Trophoblast cell (in vitro differentiated cells and primary cell): ENCODE measurements around the gene RTN4RL2.

Experiments used
- DNase-seq, 2 donors: peaks; one replicate each; pipeline ENCODE4 v3.0.0-alpha.2; 2016
- H2AFZ ChIP-seq: 2 replicates; pipeline ENCODE4 v1.6.1; 2013; ENCODE audit warnings: low read length, moderate library complexity, mild to moderate bottlenecking; ENCODE audit not compliant: insufficient read depth, poor library complexity
- H2AK5ac ChIP-seq: 2 replicates; pipeline ENCODE4 v1.6.1; 2013; ENCODE audit warnings: mild to moderate bottlenecking, low read length
- H2BK120ac ChIP-seq: 2 replicates; pipeline ENCODE4 v1.6.1; 2013; ENCODE audit warnings: low read length, mild to moderate bottlenecking, moderate library complexity; ENCODE audit not compliant: insufficient read depth, poor library complexity
- H2BK12ac ChIP-seq: 2 replicates; pipeline ENCODE4 v1.6.1; 2013; ENCODE audit warnings: mild to moderate bottlenecking, low read length, moderate library complexity
- H2BK5ac ChIP-seq: 2 replicates; pipeline ENCODE4 v1.6.1; 2013; ENCODE audit warnings: low read length, low read depth, moderate library complexity, mild to moderate bottlenecking; ENCODE audit not compliant: poor library complexity
- H3K14ac ChIP-seq: 2 replicates; pipeline ENCODE4 v1.6.1; 2013; ENCODE audit warnings: mild to moderate bottlenecking, low read length
- H3K18ac ChIP-seq: 2 replicates; pipeline ENCODE4 v1.6.1; 2013; ENCODE audit warnings: mild to moderate bottlenecking, low read length
- H3K23ac ChIP-seq: 2 replicates; pipeline ENCODE4 v1.6.1; 2013; ENCODE audit warnings: low read length
- H3K27ac ChIP-seq: 2 replicates; pipeline ENCODE4 v1.5.1; 2013; ENCODE audit warnings: low read depth, mild to moderate bottlenecking, inconsistent platforms, low read length, moderate library complexity
- H3K27me3 ChIP-seq: 2 replicates; pipeline ENCODE4 v1.6.1; 2013; ENCODE audit warnings: inconsistent platforms, mild to moderate bottlenecking, low read length, moderate library complexity; ENCODE audit not compliant: insufficient read depth
- H3K36me3 ChIP-seq, 2 experiments: 1 replicate in 1 of 2; 2 replicates in 1 of 2; pipeline ENCODE4 v1.6.1; 2013; ENCODE audit warnings: low read length in 2 of 2, mild to moderate bottlenecking in 2 of 2, moderate library complexity in 1 of 2; ENCODE audit not compliant: insufficient read depth in 2 of 2, control insufficient read depth in 1 of 2
- H3K4ac ChIP-seq: 2 replicates; pipeline ENCODE4 v1.6.1; 2013; ENCODE audit warnings: low read depth, mild to moderate bottlenecking, low read length, moderate library complexity
- H3K4me1 ChIP-seq, 2 experiments: 1 replicate in 1 of 2; 2 replicates in 1 of 2; pipeline ENCODE4 v1.6.1; 2013; ENCODE audit warnings: low read length in 2 of 2, mild to moderate bottlenecking in 2 of 2, moderate library complexity in 1 of 2; ENCODE audit not compliant: insufficient read depth in 2 of 2, control insufficient read depth in 1 of 2
- H3K4me2 ChIP-seq: 2 replicates; pipeline ENCODE4 v1.6.1; 2013; ENCODE audit warnings: inconsistent platforms, mild to moderate bottlenecking, low read length, moderate library complexity
- H3K4me3 ChIP-seq: 2 replicates; pipeline ENCODE4 v1.5.1; 2013; ENCODE audit warnings: mild to moderate bottlenecking, low read depth, low read length, inconsistent platforms
- H3K79me1 ChIP-seq: one replicate; pipeline ENCODE4 v1.6.1; 2013; ENCODE audit warnings: low read length
- H3K79me2 ChIP-seq: 2 replicates; pipeline ENCODE4 v1.6.1; 2013; ENCODE audit warnings: low read length, mild to moderate bottlenecking; ENCODE audit not compliant: control insufficient read depth, insufficient read depth, poor library complexity
- H3K9ac ChIP-seq: 2 replicates; pipeline ENCODE4 v1.6.1; 2013; ENCODE audit warnings: mild to moderate bottlenecking, low read length
- H3K9me3 ChIP-seq: 2 replicates; pipeline ENCODE4 v1.6.1; 2013; ENCODE audit warnings: low read depth, mild to moderate bottlenecking, control low read depth, inconsistent platforms, low read length; ENCODE audit not compliant: insufficient read depth
- H4K12ac ChIP-seq: 2 replicates; pipeline ENCODE4 v1.6.1; 2013; ENCODE audit warnings: low read depth, mild to moderate bottlenecking, low read length, moderate library complexity
- H4K8ac ChIP-seq: 2 replicates; pipeline ENCODE4 v1.6.1; 2013; ENCODE audit warnings: low read depth, mild to moderate bottlenecking, low read length, moderate library complexity
- H4K91ac ChIP-seq: one replicate; pipeline ENCODE4 v1.6.1; 2013; ENCODE audit warnings: low read depth, mild to moderate bottlenecking, low read length, moderate library complexity
- WGBS: extraction: QIAGEN DNeasy Blood & Tissue Kit; methylation state at CpG from one replicate; pipeline ENCODE4 v1.1.7; 2013; ENCODE audit warnings: missing lambda C conversion rate; ENCODE audit not compliant: insufficient read length, insufficient coverage; ENCODE audit errors: extremely low coverage; 5-methylcytosine and 5-hydroxymethylcytosine counted together

The RTN4RL2 gene

DNA sequence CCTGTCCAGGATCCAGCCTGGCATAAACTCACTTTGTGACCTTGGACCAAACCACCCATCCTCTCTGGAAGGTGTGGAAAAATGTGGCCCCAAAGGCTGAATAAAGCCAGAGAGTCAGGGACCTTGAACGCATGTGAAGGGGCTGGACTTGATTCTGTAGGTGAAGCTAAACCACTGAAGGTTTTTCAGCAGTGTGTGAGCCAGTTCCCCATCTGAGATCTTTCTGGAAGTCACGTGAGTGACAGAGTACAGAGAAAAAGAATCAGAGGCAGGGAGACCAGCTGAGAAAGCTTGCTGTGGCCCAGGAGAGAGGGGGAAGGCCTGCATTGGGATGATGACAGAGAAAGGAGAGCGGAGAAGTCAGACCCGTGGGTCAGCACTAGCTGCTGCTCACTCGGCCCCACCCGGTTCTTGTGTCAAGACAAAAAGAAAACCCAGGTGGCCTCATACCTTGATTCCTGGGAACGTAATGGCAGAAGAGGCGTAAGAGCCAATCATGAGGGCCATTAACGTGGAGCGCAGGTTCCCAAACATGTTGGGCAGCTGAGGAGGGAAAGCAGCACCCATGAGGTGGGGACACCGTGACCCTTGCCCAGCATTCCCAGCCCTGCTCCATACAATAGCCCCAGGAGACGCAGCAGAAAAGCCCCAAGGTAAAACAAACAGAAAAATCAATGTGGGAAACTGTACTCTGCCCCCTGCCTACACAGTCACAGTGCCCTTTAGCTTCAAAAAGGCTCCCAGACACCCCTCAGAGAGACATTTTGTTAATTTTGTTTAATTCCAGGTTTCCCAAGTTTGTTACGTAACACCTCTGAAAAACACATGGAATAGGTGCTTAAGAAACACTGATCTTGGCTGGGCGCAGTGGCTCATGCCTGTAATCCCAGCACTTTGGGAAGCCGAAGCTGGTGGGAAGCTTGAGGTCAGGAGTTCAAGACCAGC, 37.2 kb downstream of the RTN4RL2 start:
- DNase-seq: no peak
- no CpG with 5 or more reads among the region's 15 CpGs for WGBS
- H2BK5ac ChIP-seq: no peak overlapping the region
- H3K9ac ChIP-seq: no peak overlapping the region
- H3K4me1 ChIP-seq: peaks cover 3 to 14% of the 10 kb centered on the region in 2 experiments
- no peak overlapping the region for H2AK5ac ChIP-seq
- no peak overlapping the region for H4K91ac ChIP-seq
- H3K23ac ChIP-seq: no peak overlapping the region
- H4K8ac ChIP-seq: no peak overlapping the region
- H2BK12ac ChIP-seq: no peak overlapping the region
- no peak overlapping the region for H3K4ac ChIP-seq
- H3K14ac ChIP-seq: no peak overlapping the region
- H3K27me3 ChIP-seq: no peaks in the 10 kb centered on the region
- no peak overlapping the region for H2AFZ ChIP-seq
- H3K36me3 ChIP-seq: no peaks in the 10 kb centered on the region
- H3K4me2 ChIP-seq: no peak overlapping the region
- H3K4me3 ChIP-seq: no peak overlapping the region
- peak overlapping the region; percentile 7 for H2BK120ac ChIP-seq
- no peak overlapping the region for H3K27ac ChIP-seq
- H3K18ac ChIP-seq: no peak overlapping the region
- H3K9me3 ChIP-seq: peaks cover 2% of the 10 kb centered on the region
- H4K12ac ChIP-seq: no peak overlapping the region
- H3K79me1 ChIP-seq: peaks cover 3% of the 10 kb centered on the region
- no peaks in the 10 kb centered on the region for H3K79me2 ChIP-seq

DNA sequence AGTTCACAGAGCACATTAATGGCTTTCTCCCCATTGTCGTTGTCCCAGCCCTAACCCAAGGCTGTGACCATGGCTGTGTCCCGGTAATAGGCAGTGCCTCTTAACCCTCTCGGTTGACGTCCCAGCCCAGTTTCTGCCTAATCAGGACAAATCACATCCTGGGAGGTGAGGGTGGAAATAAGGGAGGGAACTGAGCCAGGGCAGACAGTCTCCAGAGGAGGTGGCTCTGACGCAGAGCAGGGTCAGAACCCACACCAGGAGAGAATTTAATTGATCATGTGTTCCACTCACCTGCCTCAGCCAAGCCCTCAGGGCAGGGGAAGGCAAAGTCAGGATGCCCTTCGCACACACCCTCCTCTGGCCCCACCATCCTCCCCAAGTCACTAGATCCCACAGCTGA, 38.2 kb downstream of the RTN4RL2 start:
- H3K14ac ChIP-seq: no peak overlapping the region
- peaks cover 2% of the 10 kb centered on the region for H3K9me3 ChIP-seq
- no peak for DNase-seq
- no peaks in the 10 kb centered on the region for H3K79me2 ChIP-seq
- H3K4me2 ChIP-seq: no peak overlapping the region
- H3K9ac ChIP-seq: no peak overlapping the region
- H2BK5ac ChIP-seq: no peak overlapping the region
- no peaks in the 10 kb centered on the region for H3K27me3 ChIP-seq
- H3K18ac ChIP-seq: no peak overlapping the region
- no peak overlapping the region for H2AFZ ChIP-seq
- H4K12ac ChIP-seq: no peak overlapping the region
- no peak overlapping the region for H3K4me3 ChIP-seq
- H3K4ac ChIP-seq: no peak overlapping the region
- no peak overlapping the region for H3K23ac ChIP-seq
- H3K79me1 ChIP-seq: peaks cover 3% of the 10 kb centered on the region
- no peak overlapping the region for H2AK5ac ChIP-seq
- no peak overlapping the region for H2BK120ac ChIP-seq
- peaks cover 3 to 14% of the 10 kb centered on the region in 2 experiments for H3K4me1 ChIP-seq
- no peaks in the 10 kb centered on the region for H3K36me3 ChIP-seq
- no peak overlapping the region for H3K27ac ChIP-seq
- H4K91ac ChIP-seq: no peak overlapping the region
- H2BK12ac ChIP-seq: no peak overlapping the region
- H4K8ac ChIP-seq: no peak overlapping the region
- WGBS: no CpG with 5 or more reads among the region's 6 CpGs

DNA sequence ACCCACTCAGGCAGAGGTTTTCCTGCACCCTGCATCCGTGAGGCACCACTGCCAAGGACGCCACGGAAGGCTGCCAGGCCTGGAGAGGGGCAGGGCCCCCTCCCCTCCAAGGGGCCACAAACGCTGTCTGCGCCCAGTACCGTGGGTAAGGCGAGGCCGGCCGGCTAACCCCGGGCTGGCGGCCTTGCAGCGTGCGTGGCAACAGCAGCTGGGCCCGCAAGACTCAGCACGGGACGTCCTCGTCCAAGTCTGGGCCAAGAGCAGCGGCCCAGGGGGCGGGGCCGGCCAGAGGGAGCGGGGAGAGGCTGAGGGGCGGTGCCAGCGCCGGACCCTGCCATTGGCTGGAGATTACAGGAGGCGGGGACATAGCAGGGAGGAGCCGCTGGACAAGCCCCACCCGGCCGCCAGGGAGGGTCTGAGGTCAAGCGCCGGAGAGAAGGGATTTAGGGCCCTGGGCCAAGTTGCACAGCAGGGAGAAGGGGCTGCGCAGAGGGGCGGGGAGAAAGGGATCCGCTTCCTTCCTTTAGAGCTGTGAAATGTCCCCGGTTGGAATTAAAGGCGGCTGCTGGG, 39.2 kb downstream of the RTN4RL2 start:
- Histone ChIP-seq H4K12ac (no peak overlapping the region), H3K9ac (peak overlapping the region; percentile 21), H3K4ac (no peak overlapping the region), H2BK12ac (no peak overlapping the region), H2BK5ac (no peak overlapping the region), H3K27me3 (no peaks in the 10 kb centered on the region), H4K91ac (peak overlapping the region; percentile 58), H2AFZ (peak overlapping the region; percentile 83), H3K79me1 (peaks cover 3% of the 10 kb centered on the region), H3K4me2 (peak overlapping the region; percentile 72), H3K18ac (peak overlapping the region; percentile 71), H3K36me3 (no peaks in the 10 kb centered on the region), H4K8ac (peak overlapping the region; percentile 81), H3K14ac (peak overlapping the region; percentile 36), H3K27ac (no peak overlapping the region), H3K4me3 (no peak overlapping the region), H2BK120ac (no peak overlapping the region), H2AK5ac (no peak overlapping the region), H3K9me3 (peaks cover 2% of the 10 kb centered on the region), H3K79me2 (no peaks in the 10 kb centered on the region), H3K4me1 (peaks cover 3 to 14% of the 10 kb centered on the region in 2 experiments), H3K23ac (no peak overlapping the region)
- no CpG with 5 or more reads among the region's 35 CpGs for WGBS
- DNase-seq: peak; percentile 81 to 91

DNA sequence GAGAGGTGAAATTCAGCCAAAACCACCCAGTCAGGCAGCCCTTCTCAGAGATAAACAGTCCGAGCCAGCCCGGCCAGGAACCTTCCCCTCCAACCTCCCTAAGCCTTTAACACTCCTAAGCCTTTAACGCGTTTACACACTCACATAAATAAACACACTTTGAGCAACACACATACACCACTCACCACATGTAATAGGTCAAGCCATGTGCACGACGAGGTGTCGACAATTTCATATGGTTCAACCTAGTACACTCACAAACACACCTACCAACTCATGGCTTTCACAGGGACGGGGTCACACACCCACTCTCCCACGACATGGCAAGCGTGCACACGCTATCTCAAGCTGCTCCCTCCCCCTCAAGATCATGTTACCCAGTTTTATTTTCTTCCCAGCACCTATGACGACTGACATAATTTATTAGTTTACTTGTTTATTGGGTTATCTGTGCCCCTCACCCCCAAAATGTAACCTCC, 39.7 kb downstream of the RTN4RL2 start:
- no peak overlapping the region for H3K9ac ChIP-seq
- no peak for DNase-seq
- H2AK5ac ChIP-seq: no peak overlapping the region
- no peak overlapping the region for H2BK12ac ChIP-seq
- no peak overlapping the region for H2BK5ac ChIP-seq
- H3K36me3 ChIP-seq: no peaks in the 10 kb centered on the region
- H3K4me2 ChIP-seq: peak overlapping the region; percentile 72
- H3K4me1 ChIP-seq: peaks cover 3 to 14% of the 10 kb centered on the region in 2 experiments
- H3K79me1 ChIP-seq: peaks cover 3% of the 10 kb centered on the region
- no peak overlapping the region for H3K14ac ChIP-seq
- H2AFZ ChIP-seq: peak overlapping the region; percentile 13
- WGBS: no CpG with 5 or more reads among the region's 12 CpGs
- H3K79me2 ChIP-seq: no peaks in the 10 kb centered on the region
- no peak overlapping the region for H4K12ac ChIP-seq
- H4K91ac ChIP-seq: no peak overlapping the region
- H2BK120ac ChIP-seq: no peak overlapping the region
- H3K4ac ChIP-seq: no peak overlapping the region
- H3K18ac ChIP-seq: no peak overlapping the region
- H3K23ac ChIP-seq: no peak overlapping the region
- H4K8ac ChIP-seq: peak overlapping the region; percentile 15
- H3K4me3 ChIP-seq: no peak overlapping the region
- H3K9me3 ChIP-seq: peaks cover 2% of the 10 kb centered on the region
- H3K27me3 ChIP-seq: no peaks in the 10 kb centered on the region
- H3K27ac ChIP-seq: no peak overlapping the region
